ENCODE results near the gene ANTXR2. TPM values are rescaled to one million over a fixed set of nuclear protein-coding genes. Genes with fewer than 3 reads are reported as not detected.
A peak's percentile ranks its signal among the peaks of the same experiment; 100 is the strongest.

The ANTXR2 gene
- total RNA-seq, 2 donors from 2014 or later = 111 to 164 TPM

DNA sequence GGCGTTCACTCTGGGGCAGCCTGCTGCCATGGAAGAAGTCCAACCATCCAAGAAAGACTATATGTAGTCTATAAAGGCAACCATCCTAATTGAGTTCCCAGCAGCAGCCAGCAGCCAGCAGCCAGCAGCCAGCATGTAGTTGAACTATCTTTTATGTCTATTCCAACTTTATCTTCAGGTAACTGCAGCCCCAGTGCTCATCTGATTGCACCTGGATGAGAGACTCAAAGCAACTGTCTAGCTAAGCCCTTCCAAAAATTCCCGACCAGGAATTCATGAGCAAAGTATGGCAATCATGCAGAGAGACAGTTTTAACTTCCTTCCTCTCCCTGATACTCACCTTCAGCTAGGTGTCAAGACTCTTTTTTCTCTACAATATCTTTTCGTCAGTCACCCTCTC, 216.8 kb downstream of the ANTXR2 start:
- intact Hi-C loops (cut with DNase I) = no loop called here
- DNase-seq (ENCODE audit: low spot score) = no peak

DNA sequence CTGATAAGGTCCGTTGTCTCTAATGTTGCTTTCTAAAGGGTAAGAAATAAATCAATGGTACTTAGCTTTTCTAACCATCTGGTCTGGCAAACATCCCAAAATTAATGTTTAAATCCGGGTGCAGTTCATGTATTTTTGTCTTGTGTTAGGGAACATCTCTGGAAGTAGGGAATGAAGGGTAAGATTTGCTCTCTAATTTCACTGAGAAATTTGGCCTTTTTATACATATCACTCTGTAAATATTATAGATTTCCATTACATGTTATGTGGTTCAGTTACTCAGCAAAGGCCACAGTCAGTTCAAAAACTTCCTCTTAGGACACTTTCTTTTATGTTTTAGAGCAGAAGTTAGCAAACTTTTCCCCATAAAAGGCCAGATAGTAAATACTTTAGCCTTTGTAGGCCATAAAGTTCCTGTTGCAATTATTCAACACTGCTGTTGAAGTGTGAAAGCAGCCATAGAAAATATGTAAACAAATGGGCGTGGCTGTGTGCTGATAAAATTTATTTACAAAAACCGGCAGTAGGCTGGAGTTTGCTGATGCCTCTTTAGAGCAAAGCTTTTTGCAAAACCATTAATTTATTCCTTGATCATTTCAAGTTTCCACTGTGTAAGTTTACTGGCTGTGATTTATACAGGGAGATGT, 218.1 kb downstream of the ANTXR2 start:
- intact Hi-C loops (cut with DNase I) = no loop called here
- DNase-seq (ENCODE audit: low spot score) = no peak

DNA sequence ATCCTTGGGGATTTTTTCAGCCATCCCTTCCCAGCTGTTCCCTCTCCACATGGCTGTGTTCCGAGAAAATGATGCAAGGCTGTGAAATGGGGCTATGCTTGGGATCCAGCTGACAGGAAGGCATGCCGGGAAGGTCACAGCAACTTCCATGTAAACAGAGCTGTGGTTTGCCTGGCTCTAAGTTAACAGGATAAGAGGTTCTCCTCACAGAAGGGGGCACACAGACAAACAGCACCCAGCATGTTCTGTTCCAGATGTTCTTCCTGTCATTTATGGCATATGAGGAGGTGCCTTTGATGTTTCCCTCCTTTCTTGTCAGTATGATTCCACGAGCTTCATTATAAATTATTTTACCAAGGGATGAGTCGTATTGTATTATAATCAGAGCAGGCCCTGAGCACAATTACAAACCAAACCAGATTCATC, 220.7 kb downstream of the ANTXR2 start:
- intact Hi-C loops (cut with DNase I) = no loop called here
- peak; percentile 48 for DNase-seq (ENCODE audit: low spot score)

- DNase-seq (ENCODE audit: low spot score) = no peak
- intact Hi-C loops (cut with DNase I) = no loop called here
Observed at GRCh38 chr4:79851625-79852304, 221.3 kb downstream of the ANTXR2 start.

Other genes with a start within 250 kb of the ANTXR2 start
- 1 to 10 TPM; 4.8 to 5.3 TPM for gene PRDM8, start 124.3 kb upstream of the ANTXR2 start, total RNA-seq
- not detected for gene FGF5, start 193.4 kb upstream of the ANTXR2 start, total RNA-seq

All from posterior vena cava (tissue), 2 donors.